ENCODE data around the gene LSM5.

Gene LSM5

DNA sequence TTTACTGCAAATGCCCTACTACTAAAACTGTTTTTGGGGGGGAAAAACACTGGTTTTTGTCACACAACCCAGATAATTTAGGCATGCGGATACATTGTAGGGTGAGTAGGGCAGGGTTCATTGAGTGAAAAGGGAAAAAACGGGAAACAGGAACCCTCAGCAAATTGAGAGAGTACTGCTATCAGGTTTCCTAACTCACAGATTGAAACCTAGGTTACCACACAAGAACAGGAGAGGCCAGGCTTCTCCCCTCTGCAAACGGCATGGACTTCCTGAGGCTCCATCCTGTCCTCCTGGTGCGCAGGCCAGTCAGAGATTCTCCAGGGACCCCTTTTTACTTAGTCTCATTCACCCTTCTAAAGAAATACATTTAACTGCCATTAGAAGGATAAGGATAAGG is 35.7 kb upstream of the LSM5 start:
- H3K27ac ChIP-seq (ENCODE audit: low read length): no peak overlapping the region

GRCh38 chr7:32524631-32525030 is 34.5 kb upstream of the LSM5 start:
- H3K4me1 ChIP-seq (ENCODE audit: control insufficient read depth, insufficient read depth, low read length): no peaks in the 10 kb centered on the region
- no peak overlapping the region for H3K9ac ChIP-seq (ENCODE audit: low read length in 2 of 2)
- H3K4me3 ChIP-seq (ENCODE audit: low read length in 2 of 2): no peak overlapping the region
- H3K27me3 ChIP-seq (ENCODE audit: control insufficient read depth in 1 of 2, insufficient read depth in 2 of 2, low read length in 2 of 2): no peaks in the 10 kb centered on the region
- no peak overlapping the region for H3K27ac ChIP-seq (ENCODE audit: low read length)
- H3K9me3 ChIP-seq (ENCODE audit: control insufficient read depth in 2 of 2, low read length in 2 of 2): no peaks in the 10 kb centered on the region
- no peaks in the 10 kb centered on the region for H3K36me3 ChIP-seq (ENCODE audit: control insufficient read depth in 2 of 2, insufficient read depth in 2 of 2, low read length in 2 of 2)

More for the DNA sequence above, 35.7 kb upstream of the LSM5 start:
- Histone ChIP-seq H3K9ac (ENCODE audit: low read length in 2 of 2) (no peak overlapping the region), H3K27me3 (ENCODE audit: control insufficient read depth in 1 of 2, insufficient read depth in 2 of 2, low read length in 2 of 2) (no peaks in the 10 kb centered on the region), H3K36me3 (ENCODE audit: control insufficient read depth in 2 of 2, insufficient read depth in 2 of 2, low read length in 2 of 2) (no peaks in the 10 kb centered on the region), H3K4me1 (ENCODE audit: control insufficient read depth, insufficient read depth, low read length) (no peaks in the 10 kb centered on the region), H3K4me3 (ENCODE audit: low read length in 2 of 2) (no peak overlapping the region), H3K9me3 (ENCODE audit: control insufficient read depth in 2 of 2, low read length in 2 of 2) (no peaks in the 10 kb centered on the region)

DNA sequence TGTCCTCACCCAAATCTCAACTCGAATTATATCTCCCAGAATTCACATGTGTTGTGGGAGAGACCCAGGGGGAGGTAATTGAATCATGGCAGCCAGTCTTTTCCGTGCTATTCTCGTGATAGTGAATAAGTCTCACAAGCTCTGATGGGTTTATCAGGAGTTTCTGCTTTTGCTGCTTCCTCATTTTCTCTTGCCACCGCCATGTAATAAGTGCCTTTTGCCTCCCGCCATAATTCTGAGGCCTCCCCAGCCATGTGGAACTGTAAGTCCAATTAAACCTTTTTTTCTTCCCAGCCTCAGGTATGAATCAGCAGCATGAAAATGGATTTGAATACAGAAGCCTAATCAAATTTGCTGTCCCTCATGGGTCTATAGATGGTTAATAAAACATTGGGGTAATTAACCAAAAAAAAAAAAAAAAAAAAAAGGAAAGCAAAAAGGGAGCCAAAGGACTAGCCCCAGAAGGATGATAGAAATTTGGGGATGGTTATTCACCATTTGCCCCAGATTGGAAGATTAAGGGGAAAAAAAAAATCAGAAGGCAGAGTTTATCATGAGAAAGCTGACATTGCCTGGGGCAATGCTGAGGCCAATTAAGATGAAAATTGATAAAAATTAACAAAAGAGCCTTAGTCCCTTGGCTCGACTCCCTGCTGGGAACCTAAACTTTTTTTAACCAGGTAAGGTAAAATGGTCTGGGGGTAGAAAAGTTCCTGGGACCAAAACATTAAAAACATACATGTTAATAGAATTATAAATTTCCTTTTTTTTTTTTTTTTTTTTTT is 32.8 kb upstream of the LSM5 start:
- H3K36me3 ChIP-seq (ENCODE audit: control insufficient read depth in 2 of 2, insufficient read depth in 2 of 2, low read length in 2 of 2): no peaks in the 10 kb centered on the region
- H3K9me3 ChIP-seq (ENCODE audit: control insufficient read depth in 2 of 2, low read length in 2 of 2): no peaks in the 10 kb centered on the region
- no peak overlapping the region for H3K9ac ChIP-seq (ENCODE audit: low read length in 2 of 2)
- H3K27ac ChIP-seq (ENCODE audit: low read length): no peak overlapping the region
- H3K4me3 ChIP-seq (ENCODE audit: low read length in 2 of 2): no peak overlapping the region
- H3K27me3 ChIP-seq (ENCODE audit: control insufficient read depth in 1 of 2, insufficient read depth in 2 of 2, low read length in 2 of 2): no peaks in the 10 kb centered on the region
- H3K4me1 ChIP-seq (ENCODE audit: control insufficient read depth, insufficient read depth, low read length): no peaks in the 10 kb centered on the region

DNA sequence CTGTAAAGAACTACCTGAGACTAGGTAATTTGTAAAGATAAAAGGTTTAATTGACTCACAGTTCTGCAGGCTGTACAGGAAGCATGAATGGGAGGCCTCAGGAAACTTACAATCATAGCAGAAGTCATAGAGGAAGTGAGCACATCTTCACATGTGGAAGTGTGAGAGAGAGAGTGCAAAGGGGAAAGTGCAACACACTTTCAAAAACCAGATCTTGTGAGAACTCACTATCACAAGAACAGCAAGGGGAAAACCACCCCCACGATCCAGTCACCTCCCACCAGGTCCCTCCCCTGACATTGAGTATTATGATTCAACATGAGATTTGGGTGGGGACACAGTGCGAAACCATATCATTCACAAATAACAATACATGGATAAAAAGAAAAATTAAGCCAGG is 29.6 kb upstream of the LSM5 start:
- no peak overlapping the region for H3K9ac ChIP-seq (ENCODE audit: low read length in 2 of 2)
- no peak overlapping the region for H3K4me3 ChIP-seq (ENCODE audit: low read length in 2 of 2)
- no peak overlapping the region for H3K27ac ChIP-seq (ENCODE audit: low read length)
- H3K36me3 ChIP-seq (ENCODE audit: control insufficient read depth in 2 of 2, insufficient read depth in 2 of 2, low read length in 2 of 2): no peaks in the 10 kb centered on the region
- H3K27me3 ChIP-seq (ENCODE audit: control insufficient read depth in 1 of 2, insufficient read depth in 2 of 2, low read length in 2 of 2): no peaks in the 10 kb centered on the region
- H3K4me1 ChIP-seq (ENCODE audit: control insufficient read depth, insufficient read depth, low read length): no peaks in the 10 kb centered on the region
- H3K9me3 ChIP-seq (ENCODE audit: control insufficient read depth in 2 of 2, low read length in 2 of 2): no peaks in the 10 kb centered on the region

DNA sequence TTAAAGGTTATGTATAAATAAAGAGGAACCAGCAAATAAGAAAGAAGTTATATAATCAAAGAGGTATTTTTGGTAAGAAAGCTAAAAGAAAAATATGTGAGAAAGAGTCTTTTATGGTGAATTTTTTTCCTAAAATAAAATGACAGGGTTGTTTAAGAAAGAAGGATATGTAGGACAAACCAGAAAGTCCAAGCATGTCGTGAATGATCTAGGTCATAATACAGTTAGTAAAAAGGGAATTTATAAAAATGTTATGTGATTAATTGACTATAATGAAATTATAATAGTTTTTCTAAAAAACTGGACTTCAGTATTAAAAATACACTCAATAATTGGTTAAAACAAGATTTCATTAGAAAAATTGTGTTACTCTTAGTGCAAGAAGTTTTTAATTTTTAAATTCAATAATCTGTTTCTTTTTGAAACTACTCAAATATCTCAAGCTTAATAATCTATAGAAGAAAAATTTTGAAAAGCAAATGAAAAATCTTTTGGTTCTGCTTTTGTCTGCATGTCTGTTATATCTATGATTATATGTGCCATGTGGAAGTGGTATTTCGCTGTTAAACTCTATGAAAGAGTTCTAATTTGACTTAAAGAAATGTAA is 28.5 kb upstream of the LSM5 start:
- H3K4me3 ChIP-seq (ENCODE audit: low read length in 2 of 2): no peak overlapping the region
- H3K27me3 ChIP-seq (ENCODE audit: control insufficient read depth in 1 of 2, insufficient read depth in 2 of 2, low read length in 2 of 2): no peaks in the 10 kb centered on the region
- H3K4me1 ChIP-seq (ENCODE audit: control insufficient read depth, insufficient read depth, low read length): no peaks in the 10 kb centered on the region
- H3K9ac ChIP-seq (ENCODE audit: low read length in 2 of 2): no peak overlapping the region
- no peaks in the 10 kb centered on the region for H3K9me3 ChIP-seq (ENCODE audit: control insufficient read depth in 2 of 2, low read length in 2 of 2)
- H3K36me3 ChIP-seq (ENCODE audit: control insufficient read depth in 2 of 2, insufficient read depth in 2 of 2, low read length in 2 of 2): no peaks in the 10 kb centered on the region
- H3K27ac ChIP-seq (ENCODE audit: low read length): no peak overlapping the region

GRCh38 chr7:32516551-32517100 is 26.4 kb upstream of the LSM5 start:
- H3K27me3 ChIP-seq (ENCODE audit: control insufficient read depth in 1 of 2, insufficient read depth in 2 of 2, low read length in 2 of 2): no peaks in the 10 kb centered on the region
- H3K4me3 ChIP-seq (ENCODE audit: low read length in 2 of 2): no peak overlapping the region
- no peak overlapping the region for H3K27ac ChIP-seq (ENCODE audit: low read length)
- no peaks in the 10 kb centered on the region for H3K9me3 ChIP-seq (ENCODE audit: control insufficient read depth in 2 of 2, low read length in 2 of 2)
- no peaks in the 10 kb centered on the region for H3K4me1 ChIP-seq (ENCODE audit: control insufficient read depth, insufficient read depth, low read length)
- H3K36me3 ChIP-seq (ENCODE audit: control insufficient read depth in 2 of 2, insufficient read depth in 2 of 2, low read length in 2 of 2): no peaks in the 10 kb centered on the region
- no peak overlapping the region for H3K9ac ChIP-seq (ENCODE audit: low read length in 2 of 2)

GRCh38 chr7:32515890-32516550 is 25.8 kb upstream of the LSM5 start:
- H3K27ac ChIP-seq (ENCODE audit: low read length): no peak overlapping the region
- no peaks in the 10 kb centered on the region for H3K27me3 ChIP-seq (ENCODE audit: control insufficient read depth in 1 of 2, insufficient read depth in 2 of 2, low read length in 2 of 2)
- H3K9me3 ChIP-seq (ENCODE audit: control insufficient read depth in 2 of 2, low read length in 2 of 2): no peaks in the 10 kb centered on the region
- H3K9ac ChIP-seq (ENCODE audit: low read length in 2 of 2): no peak overlapping the region
- H3K4me3 ChIP-seq (ENCODE audit: low read length in 2 of 2): no peak overlapping the region
- no peaks in the 10 kb centered on the region for H3K36me3 ChIP-seq (ENCODE audit: control insufficient read depth in 2 of 2, insufficient read depth in 2 of 2, low read length in 2 of 2)
- no peaks in the 10 kb centered on the region for H3K4me1 ChIP-seq (ENCODE audit: control insufficient read depth, insufficient read depth, low read length)

GRCh38 chr7:32513210-32513609 is 23.0 kb upstream of the LSM5 start:
- H3K4me3 ChIP-seq (ENCODE audit: low read length in 2 of 2): no peak overlapping the region
- peaks cover 2% of the 10 kb centered on the region for H3K4me1 ChIP-seq (ENCODE audit: control insufficient read depth, insufficient read depth, low read length)
- H3K27me3 ChIP-seq (ENCODE audit: control insufficient read depth in 1 of 2, insufficient read depth in 2 of 2, low read length in 2 of 2): no peaks in the 10 kb centered on the region
- no peak overlapping the region for H3K9ac ChIP-seq (ENCODE audit: low read length in 2 of 2)
- no peak overlapping the region for H3K27ac ChIP-seq (ENCODE audit: low read length)
- no peaks in the 10 kb centered on the region for H3K36me3 ChIP-seq (ENCODE audit: control insufficient read depth in 2 of 2, insufficient read depth in 2 of 2, low read length in 2 of 2)
- H3K9me3 ChIP-seq (ENCODE audit: control insufficient read depth in 2 of 2, low read length in 2 of 2): no peaks in the 10 kb centered on the region

DNA sequence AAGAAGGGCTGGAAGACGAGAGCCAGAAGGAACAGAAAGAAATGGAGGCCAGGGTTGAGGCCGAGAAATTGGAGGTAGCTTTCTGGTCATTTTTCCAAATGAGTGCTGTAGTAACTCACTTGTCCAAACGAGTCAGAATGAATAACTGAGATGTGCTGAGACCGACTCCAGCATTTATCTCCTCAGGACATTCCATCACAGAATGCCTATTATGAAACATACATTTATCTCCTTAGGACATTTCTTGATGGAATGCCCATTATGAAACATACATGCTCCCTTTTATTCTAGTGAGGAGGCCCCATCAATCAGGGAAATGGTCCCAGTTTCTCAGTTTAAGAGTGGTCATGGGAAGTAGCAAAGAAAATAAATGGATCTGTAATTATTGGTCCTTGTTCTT is 21.6 kb upstream of the LSM5 start:
- Histone ChIP-seq H3K9me3 (ENCODE audit: control insufficient read depth in 2 of 2, low read length in 2 of 2) (no peaks in the 10 kb centered on the region), H3K9ac (ENCODE audit: low read length in 2 of 2) (no peak overlapping the region), H3K27ac (ENCODE audit: low read length) (no peak overlapping the region), H3K27me3 (ENCODE audit: control insufficient read depth in 1 of 2, insufficient read depth in 2 of 2, low read length in 2 of 2) (no peaks in the 10 kb centered on the region), H3K36me3 (ENCODE audit: control insufficient read depth in 2 of 2, insufficient read depth in 2 of 2, low read length in 2 of 2) (no peaks in the 10 kb centered on the region), H3K4me1 (ENCODE audit: control insufficient read depth, insufficient read depth, low read length) (peaks cover 2% of the 10 kb centered on the region), H3K4me3 (ENCODE audit: low read length in 2 of 2) (no peak overlapping the region)

DNA sequence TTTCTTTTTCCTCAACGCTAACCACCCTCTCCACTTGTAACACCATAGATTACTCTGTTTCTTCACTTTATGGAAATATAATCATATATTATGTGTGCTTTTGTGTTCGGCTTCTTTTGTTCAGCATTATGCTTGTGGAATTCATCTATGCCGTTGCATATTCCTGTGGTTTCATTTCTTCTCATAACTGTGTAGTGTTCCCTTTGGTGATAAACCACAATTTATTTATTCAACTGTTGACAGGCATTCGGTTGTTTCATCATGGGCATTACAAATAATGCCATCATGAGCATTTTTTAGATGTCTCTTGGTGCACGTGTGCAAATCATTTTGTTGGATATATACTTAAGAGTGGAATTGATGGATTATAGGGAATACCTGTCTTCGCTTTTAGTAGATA is 17.2 kb upstream of the LSM5 start:
- Histone ChIP-seq H3K27ac (ENCODE audit: low read length) (no peak overlapping the region), H3K4me1 (ENCODE audit: control insufficient read depth, insufficient read depth, low read length) (peaks cover 2% of the 10 kb centered on the region), H3K4me3 (ENCODE audit: low read length in 2 of 2) (no peak overlapping the region), H3K36me3 (ENCODE audit: control insufficient read depth in 2 of 2, insufficient read depth in 2 of 2, low read length in 2 of 2) (no peaks in the 10 kb centered on the region), H3K9ac (ENCODE audit: low read length in 2 of 2) (no peak overlapping the region), H3K9me3 (ENCODE audit: control insufficient read depth in 2 of 2, low read length in 2 of 2) (no peaks in the 10 kb centered on the region), H3K27me3 (ENCODE audit: control insufficient read depth in 1 of 2, insufficient read depth in 2 of 2, low read length in 2 of 2) (no peaks in the 10 kb centered on the region)
